Activated naive CD8-positive, alpha-beta T cell (primary cell): ENCODE data around the gene CCDC160.
"Not testable (repeated sequence)": the region's sequence is repeated elsewhere in the genome, so short reads cannot be mapped to it uniquely, and the experiment has no call there.

ENCODE experiments used
- H3K27ac Mint-ChIP-seq: one replicate; pipeline ENCODE4 v1.8.0; 2021; ENCODE audit warnings: mixed read lengths
- H3K27me3 Mint-ChIP-seq: one replicate; pipeline ENCODE4 v1.8.0; 2021; ENCODE audit warnings: mixed read lengths
- H3K36me3 Mint-ChIP-seq: one replicate; pipeline ENCODE4 v1.8.0; 2021; ENCODE audit warnings: mixed read lengths
- H3K4me1 Mint-ChIP-seq: one replicate; pipeline ENCODE4 v1.8.0; 2021; ENCODE audit warnings: low read depth, mixed read lengths
- H3K4me3 Mint-ChIP-seq: one replicate; pipeline ENCODE4 v1.8.0; 2021; ENCODE audit warnings: mild to moderate bottlenecking, mixed read lengths
- H3K9me3 Mint-ChIP-seq: one replicate; pipeline ENCODE4 v1.8.0; 2021; ENCODE audit warnings: low read depth, mixed read lengths

CCDC160 gene

GRCh38 chrX:134236626-134237614 is at the start of gene CCDC160:
TSS of gene CCDC160 (plus strand) at chrX:134237182. CDS start at chrX:134244801, 7,619 bp downstream.
- H3K36me3 Mint-ChIP-seq = no peaks in the 10 kb centered on the region
- no peaks in the 10 kb centered on the region for H3K9me3 Mint-ChIP-seq
- H3K4me1 Mint-ChIP-seq = peaks cover 1% of the 10 kb centered on the region
- no peak within 1 kb of the TSS for H3K27ac Mint-ChIP-seq
- H3K4me3 Mint-ChIP-seq = peak within 1 kb of the TSS; percentile 61
- peaks cover 4% of the 10 kb centered on the region for H3K27me3 Mint-ChIP-seq

GRCh38 chrX:134191281-134191680 is 45.7 kb upstream of the CCDC160 start:
- Mint-ChIP-seq H3K27me3 (peaks cover 1% of the 10 kb centered on the region), H3K4me1 (peaks cover 16% of the 10 kb centered on the region), H3K27ac (no peak overlapping the region)

GRCh38 chrX:134194915-134195314 is 42.1 kb upstream of the CCDC160 start:
- Mint-ChIP-seq H3K9me3 (no peaks in the 10 kb centered on the region), H3K27ac (no peak overlapping the region), H3K27me3 (peaks cover 1% of the 10 kb centered on the region)

More at GRCh38 chrX:134191281-134191680, 45.7 kb upstream of the CCDC160 start:
- Mint-ChIP-seq H3K9me3 (no peaks in the 10 kb centered on the region), H3K36me3 (no peaks in the 10 kb centered on the region), H3K4me3 (no peak overlapping the region)

GRCh38 chrX:134202561-134202960 is 34.4 kb upstream of the CCDC160 start:
- no peaks in the 10 kb centered on the region for H3K9me3 Mint-ChIP-seq
- no peak overlapping the region for H3K4me3 Mint-ChIP-seq
- no peaks in the 10 kb centered on the region for H3K36me3 Mint-ChIP-seq
- H3K4me1 Mint-ChIP-seq = no peaks in the 10 kb centered on the region
- no peak overlapping the region for H3K27ac Mint-ChIP-seq
- H3K27me3 Mint-ChIP-seq = no peaks in the 10 kb centered on the region

More at GRCh38 chrX:134194915-134195314, 42.1 kb upstream of the CCDC160 start:
- no peak overlapping the region for H3K4me3 Mint-ChIP-seq
- no peaks in the 10 kb centered on the region for H3K36me3 Mint-ChIP-seq
- no peaks in the 10 kb centered on the region for H3K4me1 Mint-ChIP-seq

- Mint-ChIP-seq H3K27ac (no peak overlapping the region), H3K9me3 (no peaks in the 10 kb centered on the region), H3K36me3 (no peaks in the 10 kb centered on the region), H3K4me1 (no peaks in the 10 kb centered on the region), H3K4me3 (no peak overlapping the region), H3K27me3 (no peaks in the 10 kb centered on the region)
Measured at GRCh38 chrX:134206221-134206620, 30.8 kb upstream of the CCDC160 start.

- no peak overlapping the region for H3K27ac Mint-ChIP-seq
- no peaks in the 10 kb centered on the region for H3K36me3 Mint-ChIP-seq
- H3K4me3 Mint-ChIP-seq = no peak overlapping the region
- H3K27me3 Mint-ChIP-seq = no peaks in the 10 kb centered on the region
- H3K4me1 Mint-ChIP-seq = no peaks in the 10 kb centered on the region
- H3K9me3 Mint-ChIP-seq = no peaks in the 10 kb centered on the region
Measured at GRCh38 chrX:134210465-134210864, 26.5 kb upstream of the CCDC160 start.

- no peak overlapping the region for H3K27ac Mint-ChIP-seq
- no peaks in the 10 kb centered on the region for H3K9me3 Mint-ChIP-seq
- H3K36me3 Mint-ChIP-seq = no peaks in the 10 kb centered on the region
- peaks cover 4% of the 10 kb centered on the region for H3K27me3 Mint-ChIP-seq
- H3K4me3 Mint-ChIP-seq = no peak overlapping the region
- no peaks in the 10 kb centered on the region for H3K4me1 Mint-ChIP-seq
Measured at GRCh38 chrX:134235236-134235635, 1.7 kb upstream of the CCDC160 start.

- H3K9me3 Mint-ChIP-seq, H3K4me3 Mint-ChIP-seq, H3K27ac Mint-ChIP-seq, H3K36me3 Mint-ChIP-seq, H3K4me1 Mint-ChIP-seq, H3K27me3 Mint-ChIP-seq: not testable (repeated sequence)
Measured at GRCh38 chrX:134238144-134238543, 1.2 kb downstream of the CCDC160 start.

GRCh38 chrX:134239016-134239415 is 2.0 kb downstream of the CCDC160 start:
- Mint-ChIP-seq H3K4me3 (no peak overlapping the region), H3K27ac (no peak overlapping the region), H3K4me1 (peaks cover 5% of the 10 kb centered on the region), H3K36me3 (no peaks in the 10 kb centered on the region), H3K9me3 (no peaks in the 10 kb centered on the region), H3K27me3 (peaks cover 4% of the 10 kb centered on the region)

- H3K27ac Mint-ChIP-seq = no peak overlapping the region
- H3K4me3 Mint-ChIP-seq = no peak overlapping the region
- peaks cover 5% of the 10 kb centered on the region for H3K4me1 Mint-ChIP-seq
- no peaks in the 10 kb centered on the region for H3K9me3 Mint-ChIP-seq
- H3K27me3 Mint-ChIP-seq = peaks cover 4% of the 10 kb centered on the region
- H3K36me3 Mint-ChIP-seq = no peaks in the 10 kb centered on the region
Measured at GRCh38 chrX:134240209-134240608, 3.2 kb downstream of the CCDC160 start.

- Mint-ChIP-seq H3K9me3 (no peaks in the 10 kb centered on the region), H3K4me3 (no peak overlapping the region), H3K27ac (no peak overlapping the region), H3K36me3 (no peaks in the 10 kb centered on the region), H3K4me1 (peaks cover 5% of the 10 kb centered on the region), H3K27me3 (peaks cover 4% of the 10 kb centered on the region)
Measured at GRCh38 chrX:134241960-134242619, 5.1 kb downstream of the CCDC160 start.

- Mint-ChIP-seq H3K4me3 (no peak overlapping the region), H3K4me1 (peaks cover 5% of the 10 kb centered on the region), H3K27ac (no peak overlapping the region), H3K27me3 (peaks cover 2% of the 10 kb centered on the region), H3K36me3 (no peaks in the 10 kb centered on the region), H3K9me3 (no peaks in the 10 kb centered on the region)
Measured at GRCh38 chrX:134244043-134244442, 7.1 kb downstream of the CCDC160 start.

GRCh38 chrX:134246282-134246681 is 9.3 kb downstream of the CCDC160 start:
- Mint-ChIP-seq H3K36me3 (no peaks in the 10 kb centered on the region), H3K4me3 (no peak overlapping the region), H3K4me1 (peaks cover 5% of the 10 kb centered on the region), H3K27ac (no peak overlapping the region), H3K9me3 (no peaks in the 10 kb centered on the region), H3K27me3 (no peaks in the 10 kb centered on the region)

GRCh38 chrX:134247492-134247891 is 10.5 kb downstream of the CCDC160 start:
- Mint-ChIP-seq H3K36me3 (no peaks in the 10 kb centered on the region), H3K27ac (no peak overlapping the region), H3K9me3 (no peaks in the 10 kb centered on the region), H3K4me1 (no peaks in the 10 kb centered on the region), H3K4me3 (no peak overlapping the region), H3K27me3 (no peaks in the 10 kb centered on the region)

- H3K4me3 Mint-ChIP-seq = no peak overlapping the region
- H3K27me3 Mint-ChIP-seq = no peaks in the 10 kb centered on the region
- no peaks in the 10 kb centered on the region for H3K36me3 Mint-ChIP-seq
- no peaks in the 10 kb centered on the region for H3K9me3 Mint-ChIP-seq
- H3K4me1 Mint-ChIP-seq = no peaks in the 10 kb centered on the region
- no peak overlapping the region for H3K27ac Mint-ChIP-seq
Measured at GRCh38 chrX:134249241-134249640, 12.3 kb downstream of the CCDC160 start.
